Liver (tissue), 3 donors: ENCODE measurements around the gene TFB2M.

Source experiments
- ATF3 ChIP-seq: IDR thresholded peaks from 2 replicates; pipeline ENCODE4 v1.6.1; 2016; ENCODE audit warnings: antibody characterized with exemption
- FOXA1 ChIP-seq: IDR thresholded peaks from 2 replicates; pipeline ENCODE4 v1.6.1; 2016; ENCODE audit warnings: antibody characterized with exemption
- GABPA ChIP-seq, 2 donors: IDR thresholded peaks in 1 of 2; conservative IDR thresholded peaks in 1 of 2; 2 replicates each; pipeline ENCODE4 v1.6.1; 2016; ENCODE audit warnings: antibody characterized with exemption in 2 of 2, mild to moderate bottlenecking in 1 of 2, moderate library complexity in 1 of 2
- HNF4A ChIP-seq, 2 donors: conservative IDR thresholded peaks; 2 replicates each; pipeline ENCODE4 v1.6.1; 2016; ENCODE audit warnings: antibody characterized with exemption in 2 of 2, mild to moderate bottlenecking in 2 of 2
- JUND ChIP-seq, 2 donors: IDR thresholded peaks; 2 replicates each; pipeline ENCODE4 v1.6.1; 2016; ENCODE audit warnings: antibody characterized with exemption in 2 of 2
- MAX ChIP-seq: IDR thresholded peaks from 2 replicates; pipeline ENCODE4 v1.6.1; 2016; ENCODE audit warnings: antibody characterized with exemption
- RAD21 ChIP-seq, 2 donors: IDR thresholded peaks; 2 replicates each; pipeline ENCODE4 v1.6.1; 2016; ENCODE audit warnings: antibody characterized with exemption in 2 of 2, mild to moderate bottlenecking in 2 of 2
- SP1 ChIP-seq: IDR thresholded peaks from 2 replicates; pipeline ENCODE4 v1.6.1; 2018; ENCODE audit warnings: antibody characterized with exemption, mild to moderate bottlenecking
- TAF1 ChIP-seq: conservative IDR thresholded peaks from 2 replicates; pipeline ENCODE4 v1.6.1; 2016; ENCODE audit warnings: antibody characterized with exemption, mild to moderate bottlenecking
- YY1 ChIP-seq: IDR thresholded peaks from 2 replicates; pipeline ENCODE4 v1.6.1; 2016; ENCODE audit warnings: antibody characterized with exemption, mild to moderate bottlenecking
- TF ChIP-seq, protein P1 (sequence below): IDR thresholded peaks from 2 replicates; pipeline ENCODE4 v1.6.1; 2016; ENCODE audit warnings: antibody characterized with exemption, mild to moderate bottlenecking
- TF ChIP-seq, protein P2 (sequence below): fragments of 150-350 bp; IDR thresholded peaks from 2 replicates; pipeline ENCODE4 v1.5.1; 2017; ENCODE audit warnings: improper control_type of control experiment, low read depth, low read length; ENCODE audit not compliant: missing input control
- TF ChIP-seq, protein P3 (sequence below): IDR thresholded peaks from 2 replicates; pipeline ENCODE4 v1.6.1; 2016; ENCODE audit warnings: antibody characterized with exemption
- donor health status: healthy.
- donor health status: healthy.

DNA sequence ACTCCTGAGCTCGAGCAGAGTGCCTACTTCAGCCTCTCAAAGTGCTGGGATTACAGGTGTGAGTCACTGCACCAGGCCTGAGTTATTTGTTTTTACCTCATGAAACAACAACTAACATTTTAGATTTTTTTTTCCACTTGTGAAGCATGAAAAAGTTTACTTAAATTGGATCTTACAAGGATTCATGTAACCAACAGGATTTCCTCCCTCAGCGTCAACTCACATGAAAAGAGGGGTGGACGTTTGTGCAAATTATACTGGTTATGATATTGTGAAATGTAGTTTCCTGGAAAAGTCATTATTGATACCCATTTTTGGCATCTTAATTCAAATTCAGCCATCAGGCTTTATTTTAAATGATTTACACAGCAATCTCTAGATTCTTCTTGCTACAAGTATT lies 6.7 kb upstream of the TFB2M start:
- TF ChIP-seq SP1 (no peak), TAF1 (no peak), JUND (IDR thresholded peaks at IDR 0.05) (no peak), ATF3 (no peak), RAD21 (IDR thresholded peaks at IDR 0.05) (no peak), FOXA1 (no peak), GABPA (IDR thresholded peaks at IDR 0.05 in 1 of 2, conservative IDR thresholded peaks at IDR 0.05 in 1 of 2) (no peak), YY1 (no peak), MAX (no peak), HNF4A (conservative IDR thresholded peaks at IDR 0.05) (no peak)
- TF ChIP-seq, protein P1, sequence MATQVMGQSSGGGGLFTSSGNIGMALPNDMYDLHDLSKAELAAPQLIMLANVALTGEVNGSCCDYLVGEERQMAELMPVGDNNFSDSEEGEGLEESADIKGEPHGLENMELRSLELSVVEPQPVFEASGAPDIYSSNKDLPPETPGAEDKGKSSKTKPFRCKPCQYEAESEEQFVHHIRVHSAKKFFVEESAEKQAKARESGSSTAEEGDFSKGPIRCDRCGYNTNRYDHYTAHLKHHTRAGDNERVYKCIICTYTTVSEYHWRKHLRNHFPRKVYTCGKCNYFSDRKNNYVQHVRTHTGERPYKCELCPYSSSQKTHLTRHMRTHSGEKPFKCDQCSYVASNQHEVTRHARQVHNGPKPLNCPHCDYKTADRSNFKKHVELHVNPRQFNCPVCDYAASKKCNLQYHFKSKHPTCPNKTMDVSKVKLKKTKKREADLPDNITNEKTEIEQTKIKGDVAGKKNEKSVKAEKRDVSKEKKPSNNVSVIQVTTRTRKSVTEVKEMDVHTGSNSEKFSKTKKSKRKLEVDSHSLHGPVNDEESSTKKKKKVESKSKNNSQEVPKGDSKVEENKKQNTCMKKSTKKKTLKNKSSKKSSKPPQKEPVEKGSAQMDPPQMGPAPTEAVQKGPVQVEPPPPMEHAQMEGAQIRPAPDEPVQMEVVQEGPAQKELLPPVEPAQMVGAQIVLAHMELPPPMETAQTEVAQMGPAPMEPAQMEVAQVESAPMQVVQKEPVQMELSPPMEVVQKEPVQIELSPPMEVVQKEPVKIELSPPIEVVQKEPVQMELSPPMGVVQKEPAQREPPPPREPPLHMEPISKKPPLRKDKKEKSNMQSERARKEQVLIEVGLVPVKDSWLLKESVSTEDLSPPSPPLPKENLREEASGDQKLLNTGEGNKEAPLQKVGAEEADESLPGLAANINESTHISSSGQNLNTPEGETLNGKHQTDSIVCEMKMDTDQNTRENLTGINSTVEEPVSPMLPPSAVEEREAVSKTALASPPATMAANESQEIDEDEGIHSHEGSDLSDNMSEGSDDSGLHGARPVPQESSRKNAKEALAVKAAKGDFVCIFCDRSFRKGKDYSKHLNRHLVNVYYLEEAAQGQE = no peak
- TF ChIP-seq, protein P2, sequence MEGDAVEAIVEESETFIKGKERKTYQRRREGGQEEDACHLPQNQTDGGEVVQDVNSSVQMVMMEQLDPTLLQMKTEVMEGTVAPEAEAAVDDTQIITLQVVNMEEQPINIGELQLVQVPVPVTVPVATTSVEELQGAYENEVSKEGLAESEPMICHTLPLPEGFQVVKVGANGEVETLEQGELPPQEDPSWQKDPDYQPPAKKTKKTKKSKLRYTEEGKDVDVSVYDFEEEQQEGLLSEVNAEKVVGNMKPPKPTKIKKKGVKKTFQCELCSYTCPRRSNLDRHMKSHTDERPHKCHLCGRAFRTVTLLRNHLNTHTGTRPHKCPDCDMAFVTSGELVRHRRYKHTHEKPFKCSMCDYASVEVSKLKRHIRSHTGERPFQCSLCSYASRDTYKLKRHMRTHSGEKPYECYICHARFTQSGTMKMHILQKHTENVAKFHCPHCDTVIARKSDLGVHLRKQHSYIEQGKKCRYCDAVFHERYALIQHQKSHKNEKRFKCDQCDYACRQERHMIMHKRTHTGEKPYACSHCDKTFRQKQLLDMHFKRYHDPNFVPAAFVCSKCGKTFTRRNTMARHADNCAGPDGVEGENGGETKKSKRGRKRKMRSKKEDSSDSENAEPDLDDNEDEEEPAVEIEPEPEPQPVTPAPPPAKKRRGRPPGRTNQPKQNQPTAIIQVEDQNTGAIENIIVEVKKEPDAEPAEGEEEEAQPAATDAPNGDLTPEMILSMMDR = no peak
- TF ChIP-seq, protein P3, sequence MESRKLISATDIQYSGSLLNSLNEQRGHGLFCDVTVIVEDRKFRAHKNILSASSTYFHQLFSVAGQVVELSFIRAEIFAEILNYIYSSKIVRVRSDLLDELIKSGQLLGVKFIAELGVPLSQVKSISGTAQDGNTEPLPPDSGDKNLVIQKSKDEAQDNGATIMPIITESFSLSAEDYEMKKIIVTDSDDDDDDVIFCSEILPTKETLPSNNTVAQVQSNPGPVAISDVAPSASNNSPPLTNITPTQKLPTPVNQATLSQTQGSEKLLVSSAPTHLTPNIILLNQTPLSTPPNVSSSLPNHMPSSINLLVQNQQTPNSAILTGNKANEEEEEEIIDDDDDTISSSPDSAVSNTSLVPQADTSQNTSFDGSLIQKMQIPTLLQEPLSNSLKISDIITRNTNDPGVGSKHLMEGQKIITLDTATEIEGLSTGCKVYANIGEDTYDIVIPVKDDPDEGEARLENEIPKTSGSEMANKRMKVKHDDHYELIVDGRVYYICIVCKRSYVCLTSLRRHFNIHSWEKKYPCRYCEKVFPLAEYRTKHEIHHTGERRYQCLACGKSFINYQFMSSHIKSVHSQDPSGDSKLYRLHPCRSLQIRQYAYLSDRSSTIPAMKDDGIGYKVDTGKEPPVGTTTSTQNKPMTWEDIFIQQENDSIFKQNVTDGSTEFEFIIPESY = no peak
